Gastroesophageal sphincter (tissue), 4 donors: ENCODE data around the gene SETD9. TPM values are rescaled to one million over a fixed set of nuclear protein-coding genes. Genes with fewer than 3 reads are reported as not detected.

Experiments
- ATAC-seq: fragments of 150-250 bp; one replicate; pipeline ENCODE4 v1.9.1; 2016; ENCODE audit warnings: mild to moderate bottlenecking, moderate library complexity
- H3K27ac ChIP-seq, 4 donors: fragments of 200-600 bp; sonication (generic) in 3 of 4; 1 replicate in 3 of 4; 2 replicates in 1 of 4; pipeline ENCODE4 v1.5.1; 2016 to 2019
- H3K27me3 ChIP-seq: fragments of 200-600 bp; sonication (generic); one replicate; pipeline ENCODE4 v1.5.1; 2019
- H3K36me3 ChIP-seq, 2 donors: fragments of 200-600 bp; sonication (generic); one replicate each; pipeline ENCODE4 v1.5.1; 2019; ENCODE audit warnings: control low read depth in 1 of 2
- H3K4me1 ChIP-seq, 3 donors: fragments of 200-600 bp; sonication (generic); 1 replicate in 2 of 3; 2 replicates in 1 of 3; pipeline ENCODE4 v1.5.1; 2016 to 2019; ENCODE audit warnings: control low read depth in 2 of 3
- H3K4me3 ChIP-seq, 2 donors: fragments of 200-600 bp; sonication (generic); one replicate each; pipeline ENCODE4 v1.5.1; 2019; ENCODE audit warnings: mild to moderate bottlenecking in 1 of 2, moderate library complexity in 1 of 2
- H3K9me3 ChIP-seq, 3 donors: fragments of 200-600 bp; sonication (generic); one replicate each; pipeline ENCODE4 v1.5.1; 2017 to 2019; ENCODE audit warnings: control low read depth in 2 of 3
- EP300 ChIP-seq: sonication (generic); formaldehyde crosslinking; IDR thresholded peaks from one replicate; pipeline ENCODE4 v1.6.1; 2017; ENCODE audit warnings: antibody characterized with exemption, mild to moderate bottlenecking
- POLR2A ChIP-seq, 2 donors: fragments of 450-650 bp; IDR thresholded peaks; one replicate each; pipeline ENCODE4 v1.6.1; 2017; ENCODE audit warnings: antibody characterized with exemption in 2 of 2, mild to moderate bottlenecking in 2 of 2, moderate library complexity in 1 of 2
- POLR2AphosphoS5 ChIP-seq: sonication (generic); formaldehyde crosslinking; IDR thresholded peaks from one replicate; pipeline ENCODE4 v1.6.1; 2017; ENCODE audit warnings: antibody characterized with exemption
- WGBS, 2 donors: methylation state at CpG; one replicate each; pipeline ENCODE4 v1.1.5; 2018; ENCODE audit warnings: low coverage in 1 of 2; 5-methylcytosine and 5-hydroxymethylcytosine counted together
- total RNA-seq, 4 donors: library from RNA; depleted of rRNA; stranded (reverse); fragments of >200 nt; gene quantifications; one replicate each; pipeline ENCODE4 v1.1.0, GENCODE V29; 2016
- TF ChIP-seq, protein P1 (sequence below), 4 experiments: fragments of 200-600 bp in 2 of 4; fragments of 450-650 bp in 2 of 4; sonication (generic) in 1 of 4; IDR thresholded peaks; one replicate each; pipeline ENCODE4 v1.5.1; 2017 to 2019; ENCODE audit warnings: antibody characterized with exemption in 4 of 4, mild to moderate bottlenecking in 2 of 4, moderate library complexity in 2 of 4

Gene SETD9
- total RNA-seq, 4 donors from 2014 or later, result 5.9 to 19.6 (median 15.5) TPM

DNA sequence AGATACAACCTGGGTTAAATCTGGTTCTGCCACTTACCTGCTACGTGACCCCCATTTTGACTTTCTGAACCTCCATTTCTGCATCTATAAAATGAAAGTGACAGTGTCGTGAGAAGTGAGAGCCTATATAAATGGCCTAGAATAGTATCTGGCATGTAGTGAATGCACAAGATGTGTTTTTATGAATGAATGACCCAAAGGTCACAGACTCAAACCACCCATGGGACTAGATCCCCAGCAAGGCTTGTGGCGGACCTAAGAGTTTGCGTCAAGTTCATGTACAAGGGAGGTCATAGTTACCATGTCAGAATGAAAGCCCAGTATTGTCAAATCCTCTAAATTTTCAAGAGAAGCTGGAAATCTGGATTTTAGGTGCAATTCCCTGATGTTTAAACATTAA is 11.2 kb upstream of the SETD9 start:
- Histone ChIP-seq H3K4me3 (no peak overlapping the region), H3K4me1 (no peaks in the 10 kb centered on the region), H3K36me3 (peaks cover 0 to 29% of the 10 kb centered on the region in 2 donors), H3K9me3 (no peaks in the 10 kb centered on the region), H3K27ac (no peak overlapping the region), H3K27me3 (no peaks in the 10 kb centered on the region)
- 70 to 84% methylated on average over 3 to 4 of the region's 4 CpGs for WGBS, 2 donors
- ATAC-seq, result no peak
- TF ChIP-seq EP300 (no peak), POLR2A (IDR thresholded peaks at IDR 0.05) (no peak), POLR2AphosphoS5 (no peak)
- TF ChIP-seq, protein P1, sequence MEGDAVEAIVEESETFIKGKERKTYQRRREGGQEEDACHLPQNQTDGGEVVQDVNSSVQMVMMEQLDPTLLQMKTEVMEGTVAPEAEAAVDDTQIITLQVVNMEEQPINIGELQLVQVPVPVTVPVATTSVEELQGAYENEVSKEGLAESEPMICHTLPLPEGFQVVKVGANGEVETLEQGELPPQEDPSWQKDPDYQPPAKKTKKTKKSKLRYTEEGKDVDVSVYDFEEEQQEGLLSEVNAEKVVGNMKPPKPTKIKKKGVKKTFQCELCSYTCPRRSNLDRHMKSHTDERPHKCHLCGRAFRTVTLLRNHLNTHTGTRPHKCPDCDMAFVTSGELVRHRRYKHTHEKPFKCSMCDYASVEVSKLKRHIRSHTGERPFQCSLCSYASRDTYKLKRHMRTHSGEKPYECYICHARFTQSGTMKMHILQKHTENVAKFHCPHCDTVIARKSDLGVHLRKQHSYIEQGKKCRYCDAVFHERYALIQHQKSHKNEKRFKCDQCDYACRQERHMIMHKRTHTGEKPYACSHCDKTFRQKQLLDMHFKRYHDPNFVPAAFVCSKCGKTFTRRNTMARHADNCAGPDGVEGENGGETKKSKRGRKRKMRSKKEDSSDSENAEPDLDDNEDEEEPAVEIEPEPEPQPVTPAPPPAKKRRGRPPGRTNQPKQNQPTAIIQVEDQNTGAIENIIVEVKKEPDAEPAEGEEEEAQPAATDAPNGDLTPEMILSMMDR (IDR thresholded peaks at IDR 0.05), result no peak

- TF ChIP-seq POLR2A (IDR thresholded peaks at IDR 0.05), result no peak
- TF ChIP-seq, protein P1 (IDR thresholded peaks at IDR 0.05), result no peak
- no peak for TF ChIP-seq EP300
- no peak for TF ChIP-seq POLR2AphosphoS5
- Histone ChIP-seq H3K4me1 (no peaks in the 10 kb centered on the region), H3K4me3 (no peak overlapping the region), H3K27me3 (no peaks in the 10 kb centered on the region), H3K27ac (no peak overlapping the region), H3K9me3 (no peaks in the 10 kb centered on the region), H3K36me3 (peaks cover 0 to 11% of the 10 kb centered on the region in 2 donors)
- 52 to 71% methylated on average over 3 to 4 of the region's 4 CpGs for WGBS, 2 donors
- ATAC-seq, result no peak
Measured at GRCh38 chr5:56900395-56900794, 9.0 kb upstream of the SETD9 start.

DNA sequence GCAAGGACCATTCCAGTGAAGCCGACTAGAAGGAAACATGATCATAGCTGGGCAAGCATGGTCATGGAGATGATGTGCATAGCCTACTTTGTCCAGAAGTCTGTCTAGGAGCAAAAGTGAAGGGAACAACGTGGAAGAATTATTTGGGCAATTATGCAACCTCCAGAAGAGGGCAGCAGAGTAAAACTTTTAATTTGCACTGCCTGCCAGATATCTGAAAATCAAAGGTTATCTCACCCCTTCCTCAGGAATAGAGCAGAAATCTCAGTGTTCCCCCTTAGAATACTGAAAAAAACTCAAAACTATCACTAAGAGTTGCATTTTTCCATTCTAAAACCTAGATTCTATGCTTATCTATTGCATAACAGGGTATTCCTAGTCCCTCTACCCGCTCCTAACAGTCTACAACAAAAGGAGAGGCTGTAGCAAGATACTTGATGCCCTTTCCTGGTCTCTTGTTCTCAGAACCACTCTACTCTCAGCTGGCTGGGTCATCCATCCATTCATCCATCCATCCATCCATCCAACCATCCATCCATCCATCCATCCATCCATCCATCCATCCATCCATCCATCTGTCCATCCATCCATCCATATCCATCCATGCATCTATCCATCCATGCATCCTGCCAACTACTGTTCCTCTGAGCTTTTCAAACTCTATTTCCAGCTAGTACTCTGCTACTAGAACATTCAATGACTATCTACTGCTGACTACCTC is 8.4 kb upstream of the SETD9 start:
- Histone ChIP-seq H3K27me3 (no peaks in the 10 kb centered on the region), H3K36me3 (peaks cover 0 to 9% of the 10 kb centered on the region in 2 donors), H3K9me3 (no peaks in the 10 kb centered on the region), H3K4me3 (no peak overlapping the region), H3K4me1 (no peaks in the 10 kb centered on the region), H3K27ac (no peak overlapping the region)
- no peak for TF ChIP-seq POLR2A (IDR thresholded peaks at IDR 0.05)
- TF ChIP-seq, protein P1 (IDR thresholded peaks at IDR 0.05), result peak; percentile 66 to 78 (median 70)
- 33 to 43% methylated on average over 3 of the region's 3 CpGs for WGBS, 2 donors
- ATAC-seq, result peak; percentile 61

GRCh38 chr5:56908942-56909293 is 478 bp upstream of the SETD9 start:
- Histone ChIP-seq H3K4me3 (peak overlapping the region; percentile 46 to 68), H3K9me3 (no peaks in the 10 kb centered on the region), H3K27ac (peak overlapping the region; percentile 74 to 96 (median 94)), H3K4me1 (peaks cover 0 to 15% (median 5%) of the 10 kb centered on the region in 3 donors), H3K27me3 (no peaks in the 10 kb centered on the region), H3K36me3 (no peaks in the 10 kb centered on the region)
- TF ChIP-seq POLR2A (IDR thresholded peaks at IDR 0.05) (no peak), EP300 (no peak), POLR2AphosphoS5 (no peak)
- TF ChIP-seq, protein P1 (IDR thresholded peaks at IDR 0.05), result no peak
- ATAC-seq, result peak; percentile 67
- WGBS, 2 donors, result 1 to 4% methylated on average over 9 to 17 of the region's 19 CpGs
